Measurements from ENCODE around the gene CFAP100.

- TF ChIP-seq CTCF (conservative IDR thresholded peaks at IDR 0.05; ENCODE audit: low read depth, low read length), result no peak
- TF ChIP-seq MXI1 (IDR thresholded peaks at IDR 0.05; ENCODE audit: borderline replicate concordance, low read depth, low read length), result no peak
- TF ChIP-seq CHD1 (IDR thresholded peaks at IDR 0.05; ENCODE audit: low read depth, low read length), result no peak
- no peak for TF ChIP-seq POLR2A (IDR thresholded peaks at IDR 0.05; ENCODE audit: low read depth, low read length)
- TF ChIP-seq CEBPB (IDR thresholded peaks at IDR 0.05; ENCODE audit: low read depth, low read length), result no peak
- no peak for TF ChIP-seq RAD21 (IDR thresholded peaks at IDR 0.05; ENCODE audit: low read length)
- TF ChIP-seq ELK1 (IDR thresholded peaks at IDR 0.05; ENCODE audit: borderline replicate concordance, low read depth, low read length), result no peak
- TF ChIP-seq RCOR1 (IDR thresholded peaks at IDR 0.05; ENCODE audit: insufficient replicate concordance, low read length), result no peak
- no peak for TF ChIP-seq MAZ (IDR thresholded peaks at IDR 0.05; ENCODE audit: borderline replicate concordance, low read depth, low read length)
- no peak for TF ChIP-seq SMC3 (IDR thresholded peaks at IDR 0.05; ENCODE audit: low read depth, low read length)
- no peak for TF ChIP-seq FOS (IDR thresholded peaks at IDR 0.05; ENCODE audit: low read depth, low read length)
- no peak for TF ChIP-seq RFX5 (IDR thresholded peaks at IDR 0.05; ENCODE audit: low read depth, low read length)
- TF ChIP-seq USF2 (IDR thresholded peaks at IDR 0.05; ENCODE audit: low read depth, low read length), result no peak
- TF ChIP-seq MAFK (IDR thresholded peaks at IDR 0.05; ENCODE audit: low read depth, low read length), result no peak
These were observed 21.2 kb downstream of the CFAP100 start for GRCh38 chr3:126415661-126416591.
